Neural crest cell (in vitro differentiated cells): ENCODE results near the gene SLC16A12. TPM values are rescaled to one million over a fixed set of nuclear protein-coding genes. Genes with fewer than 3 reads are reported as not detected.
A peak's percentile ranks its signal among the peaks of the same experiment; 100 is the strongest.

Experiments
- DNase-seq: peaks from one replicate; pipeline ENCODE4 v3.0.0; 2021; ENCODE audit warnings: low read depth, mixed read lengths, low spot score
- H3K27ac Mint-ChIP-seq: one replicate; pipeline ENCODE4 v1.8.0; 2021; ENCODE audit warnings: mild to moderate bottlenecking, mixed read lengths; ENCODE audit not compliant: unreplicated experiment
- H3K27me3 Mint-ChIP-seq: 2 replicates; pipeline ENCODE4 v1.8.0; 2021; ENCODE audit warnings: low read depth, mild to moderate bottlenecking, mixed read lengths
- H3K36me3 Mint-ChIP-seq: 2 replicates; pipeline ENCODE4 v1.8.0; 2021; ENCODE audit warnings: low read depth, mild to moderate bottlenecking, mixed read lengths
- H3K4me1 Mint-ChIP-seq: 2 replicates; pipeline ENCODE4 v1.8.0; 2021; ENCODE audit warnings: mixed read lengths
- H3K4me3 Mint-ChIP-seq: one replicate; pipeline ENCODE4 v1.8.0; 2021; ENCODE audit warnings: mild to moderate bottlenecking, mixed read lengths
- H3K9me3 Mint-ChIP-seq: 2 replicates; pipeline ENCODE4 v1.8.0; 2021; ENCODE audit warnings: mixed read lengths
- total RNA-seq: library from RNA; stranded (reverse); gene quantifications from 2 replicates; pipeline ENCODE4 v1.2.1, GENCODE V29; 2021
- TF ChIP-seq, protein P1 (sequence below): fragments of 200-600 bp; sonication (generic); conservative IDR thresholded peaks from 2 replicates; pipeline ENCODE4 v1.5.0; 2021; ENCODE audit warnings: antibody characterized with exemption, mild to moderate bottlenecking

The SLC16A12 gene
- total RNA-seq, 1 donor from 2014 or later, result not detected

DNA sequence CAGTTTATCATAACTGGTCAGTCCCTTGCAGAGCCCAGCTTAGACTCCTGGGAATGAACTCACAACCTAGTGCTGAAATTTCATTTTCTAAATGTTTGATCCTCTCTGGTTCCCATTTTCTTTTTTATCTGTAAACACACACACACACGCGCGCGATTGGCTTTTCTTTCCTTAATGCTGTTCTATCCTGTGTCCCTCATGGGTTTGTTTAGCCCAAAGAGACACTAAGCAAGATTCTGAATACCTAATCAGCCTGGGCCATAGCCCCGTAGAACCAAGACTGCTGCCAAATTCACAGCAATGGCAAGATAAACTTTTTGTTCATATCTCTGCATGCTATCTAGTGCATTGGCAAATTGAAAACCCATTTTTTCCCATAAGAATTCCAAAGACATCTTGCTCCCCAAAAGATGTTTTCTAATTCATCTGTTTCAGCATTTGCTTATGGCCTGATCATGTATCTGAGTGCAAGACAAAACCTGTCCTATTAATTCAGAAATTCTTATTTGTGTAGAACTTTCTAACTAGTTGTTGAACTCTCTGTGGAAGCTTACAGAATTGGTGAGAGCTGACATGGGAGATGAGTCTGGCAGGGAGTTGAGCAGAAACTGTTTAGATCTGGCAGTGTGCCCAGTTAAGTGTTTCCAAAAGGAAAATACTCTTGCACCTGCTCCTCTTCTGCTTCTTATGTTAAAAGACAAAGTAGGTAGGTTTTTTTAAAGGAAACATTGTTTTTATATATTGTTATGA, 144.7 kb downstream of the SLC16A12 start:
- no peaks in the 10 kb centered on the region for H3K36me3 Mint-ChIP-seq
- peaks cover 14% of the 10 kb centered on the region for H3K4me1 Mint-ChIP-seq
- H3K4me3 Mint-ChIP-seq, result no peak overlapping the region
- TF ChIP-seq, protein P1, sequence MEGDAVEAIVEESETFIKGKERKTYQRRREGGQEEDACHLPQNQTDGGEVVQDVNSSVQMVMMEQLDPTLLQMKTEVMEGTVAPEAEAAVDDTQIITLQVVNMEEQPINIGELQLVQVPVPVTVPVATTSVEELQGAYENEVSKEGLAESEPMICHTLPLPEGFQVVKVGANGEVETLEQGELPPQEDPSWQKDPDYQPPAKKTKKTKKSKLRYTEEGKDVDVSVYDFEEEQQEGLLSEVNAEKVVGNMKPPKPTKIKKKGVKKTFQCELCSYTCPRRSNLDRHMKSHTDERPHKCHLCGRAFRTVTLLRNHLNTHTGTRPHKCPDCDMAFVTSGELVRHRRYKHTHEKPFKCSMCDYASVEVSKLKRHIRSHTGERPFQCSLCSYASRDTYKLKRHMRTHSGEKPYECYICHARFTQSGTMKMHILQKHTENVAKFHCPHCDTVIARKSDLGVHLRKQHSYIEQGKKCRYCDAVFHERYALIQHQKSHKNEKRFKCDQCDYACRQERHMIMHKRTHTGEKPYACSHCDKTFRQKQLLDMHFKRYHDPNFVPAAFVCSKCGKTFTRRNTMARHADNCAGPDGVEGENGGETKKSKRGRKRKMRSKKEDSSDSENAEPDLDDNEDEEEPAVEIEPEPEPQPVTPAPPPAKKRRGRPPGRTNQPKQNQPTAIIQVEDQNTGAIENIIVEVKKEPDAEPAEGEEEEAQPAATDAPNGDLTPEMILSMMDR, result no peak
- no peak for DNase-seq
- H3K27ac Mint-ChIP-seq, result no peak overlapping the region
- H3K27me3 Mint-ChIP-seq, result no peaks in the 10 kb centered on the region
- H3K9me3 Mint-ChIP-seq, result no peaks in the 10 kb centered on the region

DNA sequence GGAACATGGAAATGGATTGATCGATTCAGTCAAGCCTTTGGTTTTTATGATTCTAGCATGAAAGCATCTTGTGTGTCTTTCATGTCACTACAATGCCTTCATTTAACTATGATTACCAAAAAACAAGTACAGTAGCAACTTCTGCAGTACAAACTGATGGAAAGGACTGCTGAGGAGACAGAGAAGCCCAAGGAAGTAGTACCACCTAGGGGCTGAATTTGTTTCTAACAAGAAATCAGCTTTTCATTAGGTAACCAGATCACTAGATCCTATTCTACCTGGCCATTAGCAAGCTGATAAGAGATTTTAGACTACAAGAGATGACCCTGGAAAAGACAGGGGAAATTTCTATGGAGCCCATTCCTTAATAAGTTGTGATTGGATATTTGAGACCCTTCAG, 146.1 kb downstream of the SLC16A12 start:
- Mint-ChIP-seq H3K27ac (no peak overlapping the region), H3K27me3 (no peaks in the 10 kb centered on the region), H3K4me3 (no peak overlapping the region), H3K4me1 (peaks cover 14% of the 10 kb centered on the region), H3K9me3 (no peaks in the 10 kb centered on the region), H3K36me3 (no peaks in the 10 kb centered on the region)
- no peak for DNase-seq
- TF ChIP-seq, protein P1, result peak; percentile 41

DNA sequence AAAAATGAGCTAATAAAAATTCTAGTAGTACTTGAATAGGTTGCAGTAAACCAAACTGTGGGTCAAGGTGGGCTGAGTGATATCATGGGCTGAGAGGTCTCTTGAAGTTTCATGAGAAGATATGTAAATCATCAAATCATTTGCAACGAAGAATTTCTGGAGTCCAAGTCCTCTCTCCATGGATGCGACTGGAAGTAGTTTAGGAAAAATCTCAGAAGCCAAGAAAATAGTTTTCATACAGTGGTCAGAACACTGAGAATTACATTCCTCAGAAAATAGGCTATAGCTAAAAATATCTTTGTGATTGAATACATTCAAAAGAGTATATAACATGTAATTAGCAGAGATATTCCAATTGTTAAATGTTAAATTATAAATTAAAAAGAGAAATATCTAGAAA, 146.6 kb downstream of the SLC16A12 start:
- H3K4me3 Mint-ChIP-seq, result no peak overlapping the region
- TF ChIP-seq, protein P1, result no peak

DNA sequence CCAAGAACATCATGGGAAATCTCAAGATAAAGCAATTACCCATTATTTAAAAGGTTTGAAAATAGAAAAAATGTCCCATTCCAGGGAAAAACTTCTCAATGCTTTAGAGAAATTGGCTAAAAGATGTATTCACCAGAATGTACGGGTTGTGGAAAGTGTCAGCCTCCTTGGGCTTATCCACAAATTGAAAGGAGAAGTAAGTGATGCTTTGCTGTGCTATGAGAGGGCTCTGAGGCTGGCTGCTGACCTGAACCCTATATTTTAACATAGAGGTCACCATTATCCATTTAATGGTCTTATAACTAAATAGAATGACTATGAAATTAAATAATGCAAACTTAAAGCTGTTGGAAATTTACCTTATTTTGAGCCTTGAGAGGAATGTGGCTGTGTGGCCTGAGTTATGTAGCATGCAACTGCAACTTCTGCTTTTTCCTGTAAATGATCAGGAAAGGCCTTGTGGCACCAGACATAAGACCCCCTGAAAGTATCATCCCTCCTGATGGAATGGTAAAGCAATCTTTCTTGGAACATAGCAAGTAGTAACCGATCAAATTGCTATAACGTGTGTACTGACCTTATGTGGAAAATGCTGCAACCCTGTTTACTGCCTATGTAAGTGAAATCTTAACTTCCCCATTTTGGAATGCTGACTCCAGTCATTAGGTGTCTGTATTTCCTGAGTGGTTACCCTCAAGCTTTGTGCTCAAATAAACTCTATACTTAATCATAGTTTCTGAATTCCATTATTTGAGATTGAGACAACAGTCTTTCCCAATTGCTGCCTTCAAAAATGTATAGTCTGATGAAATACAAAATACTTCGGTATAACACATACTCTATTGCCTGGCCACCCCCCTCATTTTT, 150.7 kb downstream of the SLC16A12 start:
- no peak for DNase-seq
- Mint-ChIP-seq H3K9me3 (no peaks in the 10 kb centered on the region), H3K27me3 (no peaks in the 10 kb centered on the region), H3K27ac (no peak overlapping the region), H3K4me3 (no peak overlapping the region), H3K4me1 (no peaks in the 10 kb centered on the region), H3K36me3 (no peaks in the 10 kb centered on the region)
- TF ChIP-seq, protein P1, result no peak

More for the DNA sequence above, 146.6 kb downstream of the SLC16A12 start:
- Mint-ChIP-seq H3K36me3 (no peaks in the 10 kb centered on the region), H3K9me3 (no peaks in the 10 kb centered on the region), H3K27me3 (no peaks in the 10 kb centered on the region), H3K27ac (peak overlapping the region; percentile 62), H3K4me1 (peaks cover 14% of the 10 kb centered on the region)
- DNase-seq, result no peak

DNA sequence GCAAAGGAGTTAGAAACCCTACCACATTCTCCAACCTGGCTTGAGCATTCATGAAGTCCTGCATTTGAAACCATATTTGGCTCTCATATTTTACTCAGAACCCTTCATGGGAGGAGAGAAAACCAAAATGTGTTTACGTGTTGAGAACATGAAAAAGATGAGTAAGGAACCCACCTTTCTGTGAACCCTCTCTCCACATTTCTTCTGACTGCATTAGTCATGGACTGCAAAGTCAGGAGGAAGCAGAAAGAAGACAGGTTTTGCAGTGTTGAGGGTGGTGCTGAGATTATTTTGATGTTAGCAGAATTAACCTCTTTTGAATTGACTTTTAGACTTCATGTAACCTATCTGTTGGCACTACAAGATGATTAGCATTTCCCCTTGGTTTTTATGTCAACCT, 152.6 kb downstream of the SLC16A12 start:
- H3K27ac Mint-ChIP-seq, result no peak overlapping the region
- TF ChIP-seq, protein P1, result no peak
- no peaks in the 10 kb centered on the region for H3K36me3 Mint-ChIP-seq
- H3K27me3 Mint-ChIP-seq, result no peaks in the 10 kb centered on the region
- no peaks in the 10 kb centered on the region for H3K4me1 Mint-ChIP-seq
- H3K4me3 Mint-ChIP-seq, result no peak overlapping the region
- no peaks in the 10 kb centered on the region for H3K9me3 Mint-ChIP-seq
- no peak for DNase-seq

Other genes with a start within 250 kb of the SLC16A12 start
- gene IFIT2, start 233.5 kb downstream of the SLC16A12 start, total RNA-seq, result 0.09 and 0.12 TPM in 2 replicates
- 1.3 and 1.8 TPM in 2 replicates for gene IFIT3, start 207.6 kb downstream of the SLC16A12 start, total RNA-seq
- gene IFIT1B, start 157.5 kb downstream of the SLC16A12 start, total RNA-seq, result not detected in 2 replicates
- gene IFIT1, start 143.0 kb downstream of the SLC16A12 start, total RNA-seq, result 2.2 and 2.4 TPM in 2 replicates
- gene IFIT5, start 121.0 kb downstream of the SLC16A12 start, total RNA-seq, result 12.9 and 13.9 TPM in 2 replicates
- gene PANK1, start 109.6 kb upstream of the SLC16A12 start, total RNA-seq, result 46.9 and 47.2 TPM in 2 replicates
- gene KIF20B, start 166.0 kb upstream of the SLC16A12 start, total RNA-seq, result 46.7 and 51.3 TPM in 2 replicates